IMR-90 (cell line): ENCODE data around the gene RFT1. TPM values are rescaled to one million over a fixed set of nuclear protein-coding genes. Genes with fewer than 3 reads are reported as not detected.

ENCODE experiments used
- ATAC-seq: fragments of 200-7000 bp; cut with Tn5 transposase; 2 replicates; pipeline ENCODE4 v1.9.1; 2020; ENCODE audit warnings: low read depth, mild to moderate bottlenecking, moderate library complexity
- BruUV-seq: library from RNA; stranded (reverse); fragments of 400-500 nt; replicated peaks from 2 replicates; lab custom pipeline; 2021; lab: Mats Ljungman, UMichigan
- CTCF ChIA-PET: fragments of 300-600 bp; formaldehyde crosslinking; extraction: SDS; loops from one replicate; lab custom pipeline; 2021; ENCODE audit warnings: antibody characterized with exemption; lab: Yijun Ruan, JAX
- POLR2A ChIA-PET: fragments of 300-600 bp; sonication (Branson Sonifier 250); formaldehyde crosslinking; loops from one replicate; lab custom pipeline; 2022; ENCODE audit warnings: antibody characterized with exemption; ENCODE audit not compliant: unreplicated experiment; lab: Charles Lee
- DNase-seq: peaks from one replicate; pipeline ENCODE4 v3.0.0; 2013
- H2AFZ ChIP-seq: replicated peaks from 2 replicates; pipeline ENCODE3; 2013; ENCODE audit warnings: low read length, mild to moderate bottlenecking; ENCODE audit not compliant: poor library complexity
- H2AK5ac ChIP-seq: 2 replicates; pipeline ENCODE4 v1.6.1; 2013; ENCODE audit warnings: low read depth, low read length, inconsistent platforms
- H2AK9ac ChIP-seq: replicated peaks from 2 replicates; pipeline ENCODE3; 2013; ENCODE audit warnings: mild to moderate bottlenecking, low read depth, low read length, moderate library complexity; ENCODE audit not compliant: poor library complexity
- H2BK120ac ChIP-seq: 2 replicates; pipeline ENCODE4 v1.6.1; 2013; ENCODE audit warnings: low read depth, low read length, inconsistent platforms
- H2BK15ac ChIP-seq: 3 replicates; pipeline ENCODE4 v1.6.1; 2013; ENCODE audit warnings: low read depth, low read length, inconsistent platforms
- H2BK20ac ChIP-seq: 2 replicates; pipeline ENCODE4 v1.6.1; 2013; ENCODE audit warnings: low read depth, mild to moderate bottlenecking, inconsistent platforms, low read length, moderate library complexity
- H2BK5ac ChIP-seq: 2 replicates; pipeline ENCODE4 v1.6.1; 2013; ENCODE audit warnings: mild to moderate bottlenecking, low read depth, low read length, inconsistent platforms; ENCODE audit not compliant: poor library complexity, severe bottlenecking
- H3K14ac ChIP-seq: replicated peaks from 2 replicates; pipeline ENCODE4 v1.6.1; 2013; ENCODE audit warnings: low read depth, low read length, inconsistent platforms
- H3K18ac ChIP-seq: 2 replicates; pipeline ENCODE4 v1.6.1; 2013; ENCODE audit warnings: low read depth, low read length, control low read depth
- H3K23ac ChIP-seq: 2 replicates; pipeline ENCODE4 v1.6.1; 2013; ENCODE audit warnings: low read depth, low read length, inconsistent platforms
- H3K27ac ChIP-seq: 2 replicates; pipeline ENCODE4 v1.5.1; 2013; ENCODE audit warnings: mild to moderate bottlenecking, control low read depth, low read length; ENCODE audit not compliant: insufficient read depth
- H3K27me3 ChIP-seq: 2 replicates; pipeline ENCODE4 v1.6.1; 2013; ENCODE audit warnings: low read length; ENCODE audit not compliant: control insufficient read depth, insufficient read depth
- H3K36me3 ChIP-seq: 2 replicates; pipeline ENCODE4 v1.6.1; 2013; ENCODE audit warnings: low read length, mixed read lengths; ENCODE audit not compliant: control insufficient read depth, insufficient read depth
- H3K4ac ChIP-seq: 2 replicates; pipeline ENCODE4 v1.6.1; 2013; ENCODE audit warnings: low read depth, low read length, inconsistent platforms
- H3K4me1 ChIP-seq: 2 replicates; pipeline ENCODE4 v1.6.1; 2013; ENCODE audit warnings: low read length, mixed read lengths; ENCODE audit not compliant: control insufficient read depth, insufficient read depth
- H3K4me2 ChIP-seq: 2 replicates; pipeline ENCODE4 v1.6.1; 2013; ENCODE audit warnings: low read depth, mild to moderate bottlenecking, control low read depth, low read length, moderate library complexity
- H3K4me3 ChIP-seq: 2 replicates; pipeline ENCODE4 v1.5.1; 2013; ENCODE audit warnings: low read depth, mild to moderate bottlenecking, control low read depth, low read length, moderate library complexity; ENCODE audit not compliant: insufficient read depth
- H3K56ac ChIP-seq: 2 replicates; pipeline ENCODE4 v1.6.1; 2013; ENCODE audit warnings: low read length, inconsistent platforms; ENCODE audit not compliant: insufficient read depth; ENCODE audit errors: extremely low read depth
- H3K79me1 ChIP-seq, 2 experiments: 2 replicates each; pipeline ENCODE4 v1.6.1; 2013; ENCODE audit warnings: low read length in 2 of 2, inconsistent platforms in 1 of 2, low read depth in 1 of 2
- H3K9ac ChIP-seq: 2 replicates; pipeline ENCODE4 v1.6.1; 2013; ENCODE audit warnings: low read depth, low read length, control low read depth
- H3K9me1 ChIP-seq: 2 replicates; pipeline ENCODE4 v1.6.1; 2013; ENCODE audit warnings: low read length, inconsistent platforms; ENCODE audit not compliant: insufficient read depth
- H3K9me3 ChIP-seq: 2 replicates; pipeline ENCODE4 v1.6.1; 2013; ENCODE audit warnings: low read length; ENCODE audit not compliant: control insufficient read depth, insufficient read depth
- H4K20me1 ChIP-seq: 2 replicates; pipeline ENCODE4 v1.6.1; 2013; ENCODE audit warnings: low read length, inconsistent platforms; ENCODE audit not compliant: insufficient read depth
- H4K5ac ChIP-seq: 2 replicates; pipeline ENCODE4 v1.6.1; 2013; ENCODE audit warnings: mild to moderate bottlenecking, low read depth, low read length, control low read depth
- H4K8ac ChIP-seq, 2 experiments: 2 replicates each; pipeline ENCODE4 v1.6.1; 2013; ENCODE audit warnings: low read depth in 2 of 2, low read length in 2 of 2, control low read depth in 1 of 2, inconsistent platforms in 1 of 2
- H4K91ac ChIP-seq: 2 replicates; pipeline ENCODE4 v1.6.1; 2013; ENCODE audit warnings: low read depth, low read length, inconsistent platforms; ENCODE audit not compliant: insufficient read depth
- CEBPB ChIP-seq: IDR thresholded peaks from 2 replicates; pipeline ENCODE4 v1.6.1; 2012; ENCODE audit warnings: low read depth, low read length, improper control_type of control experiment
- CTCF ChIP-seq: conservative IDR thresholded peaks from 2 replicates; pipeline ENCODE4 v1.5.1; 2012; ENCODE audit warnings: mild to moderate bottlenecking, low read depth, low read length, improper control_type of control experiment
- ELK1 ChIP-seq: fragments of 150-350 bp; IDR thresholded peaks from 2 replicates; pipeline ENCODE4 v1.6.1; 2016; ENCODE audit warnings: low read depth, mild to moderate bottlenecking, low read length, moderate library complexity, borderline replicate concordance
- FOS ChIP-seq: fragments of 150-350 bp; IDR thresholded peaks from 2 replicates; pipeline ENCODE4 v1.6.1; 2016; ENCODE audit warnings: low read depth, low read length
- MAZ ChIP-seq: IDR thresholded peaks from 2 replicates; pipeline ENCODE4 v1.6.1; 2012; ENCODE audit warnings: low read depth, mild to moderate bottlenecking, low read length, improper control_type of control experiment, moderate library complexity, borderline replicate concordance
- RAD21 ChIP-seq: IDR thresholded peaks from 2 replicates; pipeline ENCODE4 v1.6.1; 2012; ENCODE audit warnings: low read length, improper control_type of control experiment
- SMC3 ChIP-seq: fragments of 150-350 bp; IDR thresholded peaks from 2 replicates; pipeline ENCODE4 v1.6.1; 2016; ENCODE audit warnings: low read depth, mild to moderate bottlenecking, antibody characterized with exemption, low read length, moderate library complexity
- WGBS, 2 experiments: methylation state at CpG; one replicate each; pipeline versions ENCODE4 v1.1.5 to v1.1.7; 2013; ENCODE audit warnings: missing lambda C conversion rate in 2 of 2; ENCODE audit not compliant: insufficient read length in 1 of 2; ENCODE audit errors: extremely low coverage in 2 of 2; 5-methylcytosine and 5-hydroxymethylcytosine counted together
- dilution Hi-C: fragments of 300-500 bp; cut with HindIII; formaldehyde crosslinking; loops from one replicate; pipeline ENCODE4 v1.14.3; 2018; ENCODE audit warnings: low sequenced_read_pairs; ENCODE audit not compliant: unreplicated experiment
- in situ Hi-C: fragments of 300-500 bp; cut with MboI; formaldehyde crosslinking; loops from 3 replicates; pipeline ENCODE4 v1.14.3; 2019; ENCODE audit warnings: low sequenced_read_pairs, inconsistent platforms, mixed read lengths
- intact Hi-C: fragments of 100-400 bp; cut with micrococcal nuclease; formaldehyde crosslinking; loops from 2 replicates; pipeline ENCODE4 v1.10.0; 2022
- polyA plus RNA-seq, 3 experiments: library from polyadenylated mRNA; depleted of rRNA; stranded (reverse); fragments of >200 nt; gene quantifications; 2 replicates each; pipeline ENCODE4 v1.2.3, GENCODE V29; 2012; ENCODE audit warnings: low replicate concordance in 1 of 3
- total RNA-seq: library from RNA; depleted of rRNA; stranded (reverse); fragments of >200 nt; gene quantifications from 2 replicates; pipeline ENCODE4 v1.2.3, GENCODE V29; 2012
- TF ChIP-seq, protein P1 (sequence below): fragments of 150-350 bp; IDR thresholded peaks from 2 replicates; pipeline ENCODE4 v1.6.1; 2017; ENCODE audit warnings: mild to moderate bottlenecking, antibody characterized with exemption, low read length, low read depth

Gene RFT1
- total and polyA plus RNA-seq, 2 of the 4 experiments (the other 2 are of a cell fraction) = 14.5 to 23.5 TPM

GRCh38 chr3:53171064-53171418, 40.8 kb upstream of the RFT1 start:
- dilution Hi-C loops = no loop called here
- Histone ChIP-seq H4K8ac (no peak overlapping the region), H2BK5ac (no peak overlapping the region), H3K9me1 (peaks cover 21% of the 10 kb centered on the region), H3K27me3 (no peaks in the 10 kb centered on the region), H4K20me1 (peaks cover 7% of the 10 kb centered on the region), H2AK5ac (no peak overlapping the region), H2BK120ac (no peak overlapping the region), H3K56ac (no peak overlapping the region), H3K18ac (no peak overlapping the region), H3K9ac (no peak overlapping the region), H3K79me1 (peaks cover 13 to 75% of the 10 kb centered on the region in 2 experiments; a peak in 3 of 4 replicates), H3K27ac (no peak overlapping the region), H3K4me1 (peaks cover 8% of the 10 kb centered on the region), H2BK15ac (no peak overlapping the region), H2BK20ac (no peak overlapping the region), H2AK9ac (no peak overlapping the region), H2AFZ (no peak overlapping the region), H3K4ac (no peak overlapping the region), H3K36me3 (peaks cover 5% of the 10 kb centered on the region), H4K5ac (no peak overlapping the region), H4K91ac (no peak overlapping the region), H3K23ac (no peak overlapping the region), H3K14ac (no peak overlapping the region), H3K4me2 (no peak overlapping the region), H3K4me3 (no peak overlapping the region), H3K9me3 (no peaks in the 10 kb centered on the region)
- TF ChIP-seq, protein P1, sequence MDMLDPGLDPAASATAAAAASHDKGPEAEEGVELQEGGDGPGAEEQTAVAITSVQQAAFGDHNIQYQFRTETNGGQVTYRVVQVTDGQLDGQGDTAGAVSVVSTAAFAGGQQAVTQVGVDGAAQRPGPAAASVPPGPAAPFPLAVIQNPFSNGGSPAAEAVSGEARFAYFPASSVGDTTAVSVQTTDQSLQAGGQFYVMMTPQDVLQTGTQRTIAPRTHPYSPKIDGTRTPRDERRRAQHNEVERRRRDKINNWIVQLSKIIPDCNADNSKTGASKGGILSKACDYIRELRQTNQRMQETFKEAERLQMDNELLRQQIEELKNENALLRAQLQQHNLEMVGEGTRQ = no peak
- no peak for TF ChIP-seq FOS
- TF ChIP-seq CEBPB = no peak
- no peak for TF ChIP-seq MAZ
- TF ChIP-seq SMC3 = no peak
- no peak for TF ChIP-seq CTCF
- no peak for TF ChIP-seq ELK1
- TF ChIP-seq RAD21 = no peak
- POLR2A ChIA-PET = no interaction called here
- 75% methylated on average over 5 of the region's 7 CpGs; no CpG with 5 or more reads in 1 of the 2 experiments for WGBS, 2 experiments
- CTCF ChIA-PET = no interaction called here
- intact Hi-C loops = no loop called here
- BruUV-seq = no TSS peak
- DNase-seq (no peak), ATAC-seq (no peak)
- in situ Hi-C loops = no loop called here
